ENCODE results near the gene ARVCF. TPM values are rescaled to one million over a fixed set of nuclear protein-coding genes. Genes with fewer than 3 reads are reported as not detected.
"Not testable (repeated sequence)": the region's sequence is repeated elsewhere in the genome, so short reads cannot be mapped to it uniquely, and the experiment has no call there.

Gene ARVCF
- total and polyA plus RNA-seq, 9 donors = 55.5 to 117 (median 82.2) TPM

DNA sequence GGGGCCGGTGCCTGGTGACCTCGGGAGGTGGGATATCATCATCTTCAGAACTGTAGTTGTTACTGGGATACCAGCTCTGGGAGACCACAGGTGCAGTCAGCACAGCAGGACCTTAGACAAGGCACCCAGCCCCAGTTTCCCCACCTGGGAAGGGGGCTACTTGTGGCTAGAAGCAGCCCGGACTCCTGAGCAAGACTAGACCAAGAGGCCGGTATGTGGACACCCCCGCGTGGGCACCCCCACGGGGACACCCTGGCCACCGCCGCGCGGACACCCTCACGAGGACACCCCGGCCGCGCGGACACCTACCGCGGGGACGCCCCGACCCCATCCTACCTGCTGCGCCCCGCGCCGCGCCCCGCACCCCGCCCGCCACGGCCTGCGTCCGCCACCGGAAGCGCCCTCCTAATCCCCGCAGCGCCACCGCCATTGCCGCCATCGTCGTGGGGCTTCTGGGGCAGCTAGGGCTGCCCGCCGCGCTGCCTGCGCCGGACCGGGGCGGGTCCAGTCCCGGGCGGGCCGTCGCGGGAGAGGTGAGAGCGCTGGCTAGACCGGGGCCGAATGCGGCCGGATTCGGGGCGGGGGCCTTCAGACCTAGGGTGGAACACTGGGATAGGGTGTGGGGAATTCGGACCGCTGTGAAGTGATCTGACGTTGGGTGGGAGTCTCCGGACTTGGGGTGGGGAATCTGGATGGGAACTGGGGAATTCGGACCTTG lies 75.1 kb downstream of the ARVCF start, which contains the start of the genes COMT and TXNRD2:
Gene COMT, plus strand, starts transcription at position 408 of the 718 bp plus-strand sequence. CDS start 20,755 bp downstream, outside the sequence.
Gene TXNRD2, minus strand, starts transcription at position 454 of the 718 bp plus-strand sequence. Its CDS starts 15 bp downstream, at position 439.
- DNase-seq = peak; percentile 79
- peaks cover 33% of the 10 kb centered on the region for H3K4me1 ChIP-seq (ENCODE audit: control insufficient read depth, insufficient read depth, low read length)
- no peaks in the 10 kb centered on the region for H3K27me3 ChIP-seq (ENCODE audit: control insufficient read depth, insufficient read depth, low read length)

DNA sequence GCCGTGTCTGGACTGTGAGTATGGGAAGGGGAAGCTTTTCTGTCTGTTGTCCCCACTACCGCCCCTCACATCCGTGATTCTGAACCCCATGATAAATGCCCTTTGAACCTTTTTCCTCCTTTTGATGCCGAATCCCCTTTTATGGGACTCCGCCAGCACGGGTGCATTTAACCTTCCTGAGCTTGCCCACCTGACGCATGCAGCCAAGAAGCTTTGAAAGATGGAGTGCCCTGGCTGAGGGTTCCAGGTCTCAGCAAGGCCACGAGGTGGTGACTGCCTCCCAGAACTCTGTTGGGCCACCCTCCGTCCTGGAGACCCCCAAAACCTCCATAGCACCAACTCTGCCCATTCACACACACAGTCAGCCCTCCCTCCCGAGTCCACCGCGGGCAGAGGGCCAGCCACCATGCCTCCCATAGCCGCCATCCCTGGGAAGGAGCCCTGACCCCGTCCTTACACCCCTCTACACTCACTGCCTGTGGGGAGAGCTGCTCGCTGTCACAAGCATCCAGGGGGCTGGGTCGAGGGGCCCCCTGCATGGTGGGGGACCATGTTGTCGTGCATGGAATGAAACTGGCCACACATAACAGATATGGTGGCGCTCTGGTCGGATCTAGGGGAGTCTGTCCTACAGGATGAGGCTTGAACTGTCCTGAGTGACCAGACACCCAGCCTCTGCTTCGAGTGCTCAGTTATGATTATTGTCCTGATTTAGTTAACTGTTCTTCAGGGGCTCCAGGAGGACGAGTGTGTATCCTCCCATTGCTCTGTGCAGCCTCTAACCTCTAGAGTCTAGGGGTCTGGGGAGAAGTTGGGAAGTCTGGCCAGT lies 75.9 kb downstream of the ARVCF start:
- no peaks in the 10 kb centered on the region for H3K27me3 ChIP-seq (ENCODE audit: control insufficient read depth, insufficient read depth, low read length)

More for the DNA sequence above, 75.1 kb downstream of the ARVCF start, which contains the start of the genes COMT and TXNRD2:
- no peaks in the 10 kb centered on the region for H3K9me3 ChIP-seq (replicated peaks; ENCODE audit: control insufficient read depth, low read depth, low read length)
- H3K36me3 ChIP-seq (ENCODE audit: control insufficient read depth, insufficient read depth, low read length) = peaks cover 11% of the 10 kb centered on the region
- H3K4me3 ChIP-seq (ENCODE audit: low read length) = peak within 1 kb of the TSS; percentile 83
- peak within 1 kb of the TSS; percentile 100 for H3K27ac ChIP-seq (ENCODE audit: low read length)
- under 1% methylated on average over 61 of the region's 63 CpGs for WGBS (ENCODE audit: insufficient coverage)

DNA sequence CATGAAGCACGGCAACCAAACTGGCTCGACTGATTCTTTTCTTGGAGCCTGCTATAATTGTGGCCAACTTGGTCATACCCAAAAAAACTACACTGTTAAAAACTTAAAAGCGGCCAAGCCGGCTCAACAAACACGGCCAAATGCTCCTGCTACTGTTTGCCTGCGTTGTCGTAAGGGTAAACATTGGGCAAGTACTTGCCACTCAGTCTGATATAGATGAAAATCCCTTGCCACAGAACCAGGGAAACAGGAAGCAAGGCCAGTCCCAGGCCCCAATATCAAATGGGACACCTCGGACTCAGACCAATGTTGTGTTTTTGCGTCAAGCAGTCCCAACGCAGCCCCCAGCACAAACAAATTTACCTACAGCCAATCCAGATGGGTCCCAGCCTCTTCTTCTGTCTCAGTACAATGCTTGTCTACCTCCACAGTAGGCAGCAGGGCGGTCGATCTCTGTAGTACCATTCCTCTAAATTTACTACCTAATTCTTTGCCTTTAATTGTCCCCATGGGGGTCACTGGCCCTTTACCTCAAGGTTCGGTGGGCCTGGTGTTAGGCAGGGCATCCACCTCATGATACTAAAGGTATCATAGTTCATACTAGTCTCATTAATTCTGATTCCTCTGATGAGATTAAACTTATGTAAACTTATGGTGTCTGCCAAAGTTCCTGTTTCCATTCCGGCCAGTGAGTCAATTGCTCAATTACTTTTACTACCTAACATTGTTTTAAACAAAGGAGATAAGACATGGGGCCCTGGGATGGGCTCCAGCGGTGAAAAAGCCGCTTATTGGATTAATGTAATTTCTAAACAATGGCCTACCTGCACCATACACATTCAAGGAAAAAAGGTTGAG lies 78.8 kb downstream of the ARVCF start:
- H3K4me3 ChIP-seq (ENCODE audit: low read length) = no peak overlapping the region
- H3K27ac ChIP-seq (ENCODE audit: low read length) = no peak overlapping the region
- H3K9me3 ChIP-seq (replicated peaks; ENCODE audit: control insufficient read depth, low read depth, low read length) = peaks cover 2% of the 10 kb centered on the region
- peaks cover 9% of the 10 kb centered on the region for H3K36me3 ChIP-seq (ENCODE audit: control insufficient read depth, insufficient read depth, low read length)
- no peaks in the 10 kb centered on the region for H3K27me3 ChIP-seq (ENCODE audit: control insufficient read depth, insufficient read depth, low read length)
- no peak for DNase-seq
- H3K4me1 ChIP-seq (ENCODE audit: control insufficient read depth, insufficient read depth, low read length) = peaks cover 18% of the 10 kb centered on the region
- WGBS (ENCODE audit: insufficient coverage) = 85% methylated on average over 11 of the region's 16 CpGs

More for the DNA sequence above, 75.9 kb downstream of the ARVCF start:
- peaks cover 33% of the 10 kb centered on the region for H3K4me1 ChIP-seq (ENCODE audit: control insufficient read depth, insufficient read depth, low read length)
- peak overlapping the region; percentile 83 for H3K4me3 ChIP-seq (ENCODE audit: low read length)
- H3K27ac ChIP-seq (ENCODE audit: low read length) = peak overlapping the region; percentile 89
- no peak for DNase-seq
- peaks cover 2% of the 10 kb centered on the region for H3K9me3 ChIP-seq (replicated peaks; ENCODE audit: control insufficient read depth, low read depth, low read length)
- peaks cover 9% of the 10 kb centered on the region for H3K36me3 ChIP-seq (ENCODE audit: control insufficient read depth, insufficient read depth, low read length)
- WGBS (ENCODE audit: insufficient coverage) = 79% methylated on average over 14 of the region's 21 CpGs

DNA sequence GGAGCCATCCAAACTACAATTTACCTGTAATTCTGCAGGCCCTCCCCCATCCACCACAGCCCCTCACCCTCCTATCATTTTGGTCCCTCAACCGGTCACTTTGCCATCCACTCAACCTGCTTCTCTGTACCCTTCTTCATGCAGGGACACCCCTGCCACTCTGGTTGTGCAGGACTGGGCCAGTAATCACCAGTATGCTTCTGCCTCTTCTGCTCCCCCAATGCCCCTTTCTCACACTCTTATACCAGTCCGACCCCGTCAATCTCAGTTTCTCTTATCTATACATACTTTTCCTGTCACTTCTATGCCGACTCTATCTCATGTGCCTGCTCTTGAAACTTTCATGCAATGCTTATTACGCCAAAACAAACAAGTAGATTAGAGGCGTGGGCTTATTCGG lies 80.1 kb downstream of the ARVCF start:
- no peak overlapping the region for H3K4me3 ChIP-seq (ENCODE audit: low read length)
- peaks cover 11% of the 10 kb centered on the region for H3K36me3 ChIP-seq (ENCODE audit: control insufficient read depth, insufficient read depth, low read length)
- WGBS (ENCODE audit: insufficient coverage) = 99% methylated on average over 7 of the region's 7 CpGs
- no peaks in the 10 kb centered on the region for H3K27me3 ChIP-seq (ENCODE audit: control insufficient read depth, insufficient read depth, low read length)
- H3K9me3 ChIP-seq (replicated peaks; ENCODE audit: control insufficient read depth, low read depth, low read length) = peaks cover 2% of the 10 kb centered on the region
- peaks cover 12% of the 10 kb centered on the region for H3K4me1 ChIP-seq (ENCODE audit: control insufficient read depth, insufficient read depth, low read length)
- H3K27ac ChIP-seq (ENCODE audit: low read length) = no peak overlapping the region
- DNase-seq = no peak

DNA sequence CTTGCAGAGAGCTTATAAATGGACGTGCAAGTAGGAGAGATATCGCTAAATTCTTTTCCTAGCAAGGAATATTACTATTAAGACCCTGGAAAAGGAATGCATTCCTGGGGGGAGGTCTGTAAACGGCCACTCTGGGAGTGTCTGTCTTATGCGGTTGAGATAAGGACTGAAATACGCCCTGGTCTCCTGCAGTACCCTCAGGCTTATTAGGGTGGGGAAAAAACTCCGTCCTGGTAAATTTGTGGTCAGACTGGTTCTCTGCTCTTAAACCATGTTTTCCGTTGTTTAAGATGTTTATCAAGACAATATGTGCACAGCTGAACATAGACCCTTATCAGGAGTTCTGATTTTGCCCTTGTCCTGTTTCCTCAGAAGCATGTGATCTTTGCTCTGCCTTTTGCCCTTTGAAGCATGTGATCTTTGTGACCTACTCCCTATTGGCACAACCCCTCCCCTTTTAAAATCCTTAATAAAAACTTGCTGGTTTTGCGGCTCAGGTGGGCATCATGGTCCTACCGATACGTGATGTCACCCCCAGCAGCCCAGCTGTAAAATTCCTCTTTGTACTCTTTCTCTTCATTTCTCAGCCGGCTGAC lies 81.4 kb downstream of the ARVCF start:
- not testable (repeated sequence) for H3K9me3 ChIP-seq (replicated peaks; ENCODE audit: control insufficient read depth, low read depth, low read length); H3K4me1 ChIP-seq (ENCODE audit: control insufficient read depth, insufficient read depth, low read length); H3K27ac ChIP-seq (ENCODE audit: low read length); DNase-seq; H3K27me3 ChIP-seq (ENCODE audit: control insufficient read depth, insufficient read depth, low read length); H3K4me3 ChIP-seq (ENCODE audit: low read length)
- WGBS (ENCODE audit: insufficient coverage) = 97% methylated on average over 6 of the region's 11 CpGs
- peaks cover 11% of the 10 kb centered on the region for H3K36me3 ChIP-seq (ENCODE audit: control insufficient read depth, insufficient read depth, low read length)

- no peaks in the 10 kb centered on the region for H3K27me3 ChIP-seq (ENCODE audit: control insufficient read depth, insufficient read depth, low read length)
- H3K36me3 ChIP-seq (ENCODE audit: control insufficient read depth, insufficient read depth, low read length) = peaks cover 16% of the 10 kb centered on the region
- DNase-seq = no peak
- H3K4me3 ChIP-seq (ENCODE audit: low read length) = no peak overlapping the region
- no peak overlapping the region for H3K27ac ChIP-seq (ENCODE audit: low read length)
- no peaks in the 10 kb centered on the region for H3K4me1 ChIP-seq (ENCODE audit: control insufficient read depth, insufficient read depth, low read length)
- 79% methylated on average over 9 of the region's 9 CpGs for WGBS (ENCODE audit: insufficient coverage)
- H3K9me3 ChIP-seq (replicated peaks; ENCODE audit: control insufficient read depth, low read depth, low read length) = peaks cover 2% of the 10 kb centered on the region
Observed at GRCh38 chr22:19933341-19934241, 83.0 kb downstream of the ARVCF start.

DNA sequence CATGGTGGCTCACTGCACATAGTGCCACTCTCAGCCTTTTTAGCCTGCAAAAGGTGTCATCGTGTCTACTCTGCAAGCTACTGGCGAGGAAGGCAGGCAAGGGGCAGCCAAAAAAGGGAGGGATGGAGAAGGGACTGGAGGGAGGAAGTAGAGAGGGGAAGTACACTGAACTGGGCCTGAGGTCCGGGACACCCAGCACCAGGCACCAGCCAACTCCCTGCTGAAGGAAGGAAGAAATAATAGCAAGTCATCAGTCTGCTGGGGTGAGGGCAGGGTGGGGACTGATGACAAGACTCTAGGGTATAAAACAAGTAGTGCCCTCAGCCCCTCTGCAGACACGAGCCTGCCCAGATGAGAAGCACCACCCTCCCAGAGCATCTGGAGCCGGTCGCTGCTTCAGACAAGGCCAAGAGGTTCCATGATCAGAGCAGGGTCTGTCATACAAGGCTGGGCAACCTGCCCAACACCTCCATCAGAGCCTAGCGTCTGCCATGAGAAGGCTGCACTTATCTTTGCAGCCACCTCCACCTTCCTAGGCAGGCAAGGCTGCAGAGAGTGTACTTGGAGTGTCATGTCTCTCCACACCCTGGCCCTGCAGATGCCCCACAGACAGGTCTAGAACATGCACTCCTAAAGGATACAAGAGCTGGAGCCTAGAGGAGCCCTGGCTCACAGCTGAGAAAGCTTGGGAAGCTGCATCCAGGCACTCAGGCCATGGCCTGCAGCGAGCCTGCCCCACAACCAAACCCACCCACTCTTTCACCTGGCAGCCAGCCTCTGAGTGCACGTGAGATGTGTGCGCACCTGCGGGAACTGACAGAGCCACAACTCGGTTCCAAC lies 84.0 kb downstream of the ARVCF start:
- H3K36me3 ChIP-seq (ENCODE audit: control insufficient read depth, insufficient read depth, low read length) = peaks cover 16% of the 10 kb centered on the region
- no peaks in the 10 kb centered on the region for H3K27me3 ChIP-seq (ENCODE audit: control insufficient read depth, insufficient read depth, low read length)
- H3K9me3 ChIP-seq (replicated peaks; ENCODE audit: control insufficient read depth, low read depth, low read length) = peaks cover 2% of the 10 kb centered on the region
- H3K4me3 ChIP-seq (ENCODE audit: low read length) = no peak overlapping the region
- H3K27ac ChIP-seq (ENCODE audit: low read length) = no peak overlapping the region
- DNase-seq = no peak
- 52% methylated on average over 7 of the region's 12 CpGs for WGBS (ENCODE audit: insufficient coverage)
- H3K4me1 ChIP-seq (ENCODE audit: control insufficient read depth, insufficient read depth, low read length) = no peaks in the 10 kb centered on the region

DNA sequence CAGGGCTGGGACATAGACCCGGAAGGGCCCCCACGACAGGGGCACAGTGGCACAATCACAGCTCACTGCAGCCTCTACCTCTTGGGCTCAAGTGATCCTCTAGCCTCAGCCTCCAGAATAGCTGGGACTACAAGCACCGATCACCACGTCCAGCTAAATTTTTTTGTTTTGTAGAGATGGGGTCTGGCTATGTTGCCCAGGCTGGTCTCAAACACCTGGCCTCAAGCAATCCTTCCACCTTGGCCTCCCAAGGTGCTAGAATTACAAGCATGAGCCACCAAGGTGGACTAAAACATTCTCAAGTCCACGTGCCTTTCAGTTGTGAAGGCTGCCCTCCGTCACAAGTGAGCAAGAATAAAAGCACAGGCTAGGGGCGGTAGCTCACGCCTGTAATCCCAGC lies 85.1 kb downstream of the ARVCF start:
- 98% methylated on average over 4 of the region's 8 CpGs for WGBS (ENCODE audit: insufficient coverage)
- H3K4me1 ChIP-seq (ENCODE audit: control insufficient read depth, insufficient read depth, low read length) = no peaks in the 10 kb centered on the region
- no peak overlapping the region for H3K27ac ChIP-seq (ENCODE audit: low read length)
- no peak for DNase-seq
- H3K27me3 ChIP-seq (ENCODE audit: control insufficient read depth, insufficient read depth, low read length) = no peaks in the 10 kb centered on the region
- H3K4me3 ChIP-seq (ENCODE audit: low read length) = no peak overlapping the region
- peaks cover 2% of the 10 kb centered on the region for H3K9me3 ChIP-seq (replicated peaks; ENCODE audit: control insufficient read depth, low read depth, low read length)
- H3K36me3 ChIP-seq (ENCODE audit: control insufficient read depth, insufficient read depth, low read length) = peaks cover 9% of the 10 kb centered on the region

Data from muscle of leg (tissue), 11 donors.